ENCODE data around the gene AKT3.
"Not testable (repeated sequence)": the region's sequence is repeated elsewhere in the genome, so short reads cannot be mapped to it uniquely, and the experiment has no call there.

AKT3 gene

GRCh38 chr1:243662169-243662568, 187.9 kb downstream of the AKT3 start:
- in situ Hi-C loops (cut with MboI; ENCODE audit: low sequenced_read_pairs); H3K4me1 ChIP-seq; H3K9me3 ChIP-seq; H3K4me3 ChIP-seq; H3K27me3 ChIP-seq (ENCODE audit: low read depth); DNase-seq (ENCODE audit: low spot score in 2 of 2); H3K36me3 ChIP-seq (replicated peaks): not testable (repeated sequence)

DNA sequence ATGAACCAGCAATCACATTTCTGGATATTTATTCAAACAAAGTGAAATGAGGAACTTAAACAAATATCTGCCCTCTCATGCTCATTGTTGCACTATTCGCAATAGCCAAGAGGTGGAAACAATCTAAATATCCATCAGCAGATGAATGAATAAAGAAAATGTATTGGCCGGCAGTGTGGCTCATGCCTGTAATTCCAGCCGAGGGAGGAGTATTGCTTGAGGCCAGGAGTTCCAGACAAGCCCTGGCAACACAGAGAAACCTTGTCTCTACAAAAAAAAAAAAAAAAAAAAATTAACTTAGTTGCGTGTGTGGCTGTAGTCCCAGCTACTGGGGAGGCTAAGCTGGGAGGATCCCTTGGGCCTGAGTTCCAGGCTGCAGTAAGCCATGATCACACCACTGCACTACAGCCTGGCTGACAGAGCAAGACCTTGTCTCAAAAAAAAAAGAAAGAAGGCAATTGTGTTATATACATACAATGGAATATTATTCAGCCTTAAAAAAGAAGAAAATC, 191.4 kb downstream of the AKT3 start:
- in situ Hi-C loops (cut with MboI; ENCODE audit: low sequenced_read_pairs), result no loop called here
- H3K4me1 ChIP-seq, result no peaks in the 10 kb centered on the region
- H3K9me3 ChIP-seq, result no peaks in the 10 kb centered on the region
- H3K4me3 ChIP-seq, result no peak overlapping the region
- no peaks in the 10 kb centered on the region for H3K27me3 ChIP-seq (ENCODE audit: low read depth)
- H3K36me3 ChIP-seq (replicated peaks), result no peaks in the 10 kb centered on the region
- DNase-seq (ENCODE audit: low spot score in 2 of 2), result no peak

- no peak overlapping the region for H3K4me3 ChIP-seq
- no peak for DNase-seq (ENCODE audit: low spot score in 2 of 2)
- H3K27me3 ChIP-seq (ENCODE audit: low read depth), result no peaks in the 10 kb centered on the region
- no peaks in the 10 kb centered on the region for H3K9me3 ChIP-seq
- H3K36me3 ChIP-seq (replicated peaks), result no peaks in the 10 kb centered on the region
- in situ Hi-C loops (cut with MboI; ENCODE audit: low sequenced_read_pairs), result no loop called here
- H3K4me1 ChIP-seq, result no peaks in the 10 kb centered on the region
Observed at GRCh38 chr1:243657793-243658192, 192.2 kb downstream of the AKT3 start.

DNA sequence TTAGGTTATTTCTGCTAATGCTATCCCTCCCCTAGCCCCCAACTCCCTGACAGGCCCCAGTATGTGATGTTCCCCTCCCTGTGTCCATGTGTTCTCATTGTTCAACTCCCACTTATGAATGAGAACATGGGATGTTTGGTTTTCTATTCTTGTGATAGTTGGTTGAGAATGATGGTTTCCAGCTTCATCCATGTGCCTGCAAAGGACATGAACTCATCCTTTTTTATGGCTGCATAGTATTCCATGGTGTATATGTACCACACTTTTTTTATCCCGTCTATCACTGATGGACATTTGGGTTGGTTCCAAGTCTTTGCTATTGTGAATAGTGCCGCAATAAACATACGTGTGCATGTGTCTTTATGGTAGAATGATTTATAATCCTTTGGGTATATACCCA, 200.5 kb downstream of the AKT3 start:
- DNase-seq (ENCODE audit: low spot score in 2 of 2); H3K36me3 ChIP-seq (replicated peaks); in situ Hi-C loops (cut with MboI; ENCODE audit: low sequenced_read_pairs); H3K4me1 ChIP-seq; H3K9me3 ChIP-seq; H3K4me3 ChIP-seq; H3K27me3 ChIP-seq (ENCODE audit: low read depth): not testable (repeated sequence)

- in situ Hi-C loops (cut with MboI; ENCODE audit: low sequenced_read_pairs), result no loop called here
- H3K4me1 ChIP-seq, result no peaks in the 10 kb centered on the region; the same call in 1 of the 2 replicates
- no peaks in the 10 kb centered on the region for H3K9me3 ChIP-seq
- DNase-seq (ENCODE audit: low spot score in 2 of 2), result no peak
- no peaks in the 10 kb centered on the region for H3K36me3 ChIP-seq (replicated peaks)
- H3K27me3 ChIP-seq (ENCODE audit: low read depth), result no peaks in the 10 kb centered on the region
- H3K4me3 ChIP-seq, result no peak overlapping the region
Observed at GRCh38 chr1:243646841-243647240, 203.2 kb downstream of the AKT3 start.

DNA sequence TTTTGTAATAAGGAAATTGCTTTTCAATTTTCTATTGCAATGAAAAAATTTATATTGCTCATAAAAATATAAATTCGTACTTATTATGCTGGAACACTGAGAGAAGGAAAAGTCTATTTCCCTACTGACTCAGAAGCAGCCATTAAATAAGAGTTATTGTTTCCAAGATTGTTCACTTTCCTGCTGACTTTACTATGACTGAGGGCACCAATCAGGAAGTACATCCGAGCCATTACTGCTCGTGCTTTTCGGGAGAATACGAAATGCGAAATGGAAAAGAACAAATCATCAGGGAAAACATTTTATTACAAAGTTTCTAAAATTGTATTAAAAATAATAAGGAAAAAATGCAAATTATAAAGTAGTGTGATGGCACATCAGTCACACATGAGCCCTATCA, 204.8 kb downstream of the AKT3 start:
- H3K4me3 ChIP-seq, result no peak overlapping the region
- DNase-seq (ENCODE audit: low spot score in 2 of 2), result no peak
- H3K27me3 ChIP-seq (ENCODE audit: low read depth), result no peaks in the 10 kb centered on the region
- H3K36me3 ChIP-seq (replicated peaks), result no peaks in the 10 kb centered on the region
- in situ Hi-C loops (cut with MboI; ENCODE audit: low sequenced_read_pairs), result no loop called here
- no peaks in the 10 kb centered on the region for H3K9me3 ChIP-seq
- H3K4me1 ChIP-seq, result no peaks in the 10 kb centered on the region; the same call in 1 of the 2 replicates

- Histone ChIP-seq H3K4me1 (no peaks in the 10 kb centered on the region; the same call in 1 of the 2 replicates), H3K27me3 (ENCODE audit: low read depth) (no peaks in the 10 kb centered on the region), H3K36me3 (replicated peaks) (no peaks in the 10 kb centered on the region), H3K4me3 (no peak overlapping the region), H3K9me3 (no peaks in the 10 kb centered on the region)
- DNase-seq (ENCODE audit: low spot score in 2 of 2), result no peak
- in situ Hi-C loops (cut with MboI; ENCODE audit: low sequenced_read_pairs), result no loop called here
Observed at GRCh38 chr1:243642936-243643335, 207.1 kb downstream of the AKT3 start.

- Histone ChIP-seq H3K9me3 (no peaks in the 10 kb centered on the region), H3K4me3 (no peak overlapping the region), H3K4me1 (no peaks in the 10 kb centered on the region), H3K36me3 (replicated peaks) (no peaks in the 10 kb centered on the region; the same call in 1 of the 2 replicates), H3K27me3 (ENCODE audit: low read depth) (no peaks in the 10 kb centered on the region)
- in situ Hi-C loops (cut with MboI; ENCODE audit: low sequenced_read_pairs), result no loop called here
- no peak for DNase-seq (ENCODE audit: low spot score in 2 of 2)
Observed at GRCh38 chr1:243639027-243639658, 210.9 kb downstream of the AKT3 start.

- Histone ChIP-seq H3K9me3 (no peaks in the 10 kb centered on the region), H3K4me1 (no peaks in the 10 kb centered on the region), H3K27me3 (ENCODE audit: low read depth) (no peaks in the 10 kb centered on the region), H3K36me3 (replicated peaks) (no peaks in the 10 kb centered on the region; the same call in 1 of the 2 replicates), H3K4me3 (no peak overlapping the region)
- no peak for DNase-seq (ENCODE audit: low spot score in 2 of 2)
- in situ Hi-C loops (cut with MboI; ENCODE audit: low sequenced_read_pairs), result no loop called here
Observed at GRCh38 chr1:243638186-243638585, 211.9 kb downstream of the AKT3 start.

DNA sequence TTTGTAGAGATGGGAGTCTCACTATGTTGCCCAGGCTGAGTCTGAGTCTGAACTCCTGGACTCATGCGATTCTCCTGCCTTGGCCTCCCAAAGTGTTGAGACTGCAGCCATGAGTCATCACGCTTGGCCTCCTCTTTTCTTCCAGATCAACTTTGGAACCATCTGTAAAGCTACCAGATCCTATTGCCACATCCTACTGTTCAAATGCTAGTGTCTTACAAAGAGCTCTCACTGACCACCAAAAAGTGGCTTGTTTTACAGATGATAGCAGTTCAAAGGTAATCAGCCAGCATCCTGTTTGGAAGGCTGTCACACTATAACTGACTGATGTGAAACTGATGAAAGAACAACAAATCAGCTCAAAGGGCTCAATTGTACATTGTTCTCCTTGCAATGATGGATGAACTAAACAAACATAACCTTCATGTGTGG, 221.6 kb downstream of the AKT3 start:
- H3K9me3 ChIP-seq, result no peaks in the 10 kb centered on the region
- in situ Hi-C loops (cut with MboI; ENCODE audit: low sequenced_read_pairs), result no loop called here

GRCh38 chr1:243623841-243624240, 226.2 kb downstream of the AKT3 start:
- Histone ChIP-seq H3K36me3 (replicated peaks) (peaks cover 3% of the 10 kb centered on the region; the same call in 1 of the 2 replicates), H3K4me1 (no peaks in the 10 kb centered on the region), H3K9me3 (0 out of 2 replicates have a peak, but pooled peaks cover 2% of the 10 kb centered on the region), H3K4me3 (no peak overlapping the region), H3K27me3 (ENCODE audit: low read depth) (no peaks in the 10 kb centered on the region)
- no peak for DNase-seq (ENCODE audit: low spot score in 2 of 2)
- in situ Hi-C loops (cut with MboI; ENCODE audit: low sequenced_read_pairs), result no loop called here

More for the DNA sequence above, 221.6 kb downstream of the AKT3 start:
- Histone ChIP-seq H3K4me3 (no peak overlapping the region), H3K27me3 (ENCODE audit: low read depth) (no peaks in the 10 kb centered on the region), H3K4me1 (no peaks in the 10 kb centered on the region), H3K36me3 (replicated peaks) (peaks cover 3% of the 10 kb centered on the region; the same call in 1 of the 2 replicates)
- DNase-seq (ENCODE audit: low spot score in 2 of 2), result no peak

DNA sequence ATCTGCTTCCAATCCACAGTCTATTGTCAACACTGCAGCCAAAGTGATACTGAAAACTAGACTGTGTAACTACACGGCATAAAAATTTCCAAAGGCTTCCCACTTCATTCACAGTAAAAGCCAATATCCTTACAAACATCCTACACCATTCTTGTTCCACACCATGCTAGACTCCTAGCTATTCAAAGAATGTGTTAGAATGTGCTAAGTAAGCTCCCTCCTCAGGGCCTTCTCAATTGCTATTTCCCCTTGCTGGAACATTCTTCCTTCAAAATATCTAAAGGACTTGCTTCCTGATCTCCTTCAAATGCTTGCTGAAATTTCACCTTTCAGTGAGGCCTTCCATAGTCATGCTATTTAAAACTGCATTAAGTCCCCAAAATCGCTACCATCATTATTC, 228.1 kb downstream of the AKT3 start:
- Histone ChIP-seq H3K36me3 (replicated peaks) (peaks cover 3% of the 10 kb centered on the region; the same call in 1 of the 2 replicates), H3K4me3 (no peak overlapping the region), H3K9me3 (0 out of 2 replicates have a peak, but pooled peaks cover 2% of the 10 kb centered on the region), H3K27me3 (ENCODE audit: low read depth) (no peaks in the 10 kb centered on the region), H3K4me1 (no peaks in the 10 kb centered on the region)
- in situ Hi-C loops (cut with MboI; ENCODE audit: low sequenced_read_pairs), result no loop called here
- DNase-seq (ENCODE audit: low spot score in 2 of 2), result no peak

GRCh38 chr1:243620096-243620495, 229.9 kb downstream of the AKT3 start:
- no peaks in the 10 kb centered on the region for H3K4me1 ChIP-seq
- no peaks in the 10 kb centered on the region for H3K36me3 ChIP-seq (replicated peaks)
- in situ Hi-C loops (cut with MboI; ENCODE audit: low sequenced_read_pairs), result no loop called here
- no peak for DNase-seq (ENCODE audit: low spot score in 2 of 2)
- H3K4me3 ChIP-seq, result no peak overlapping the region
- H3K27me3 ChIP-seq (ENCODE audit: low read depth), result no peaks in the 10 kb centered on the region
- 0 out of 2 replicates have a peak, but pooled peaks cover 2% of the 10 kb centered on the region for H3K9me3 ChIP-seq

GRCh38 chr1:243609698-243610097, 240.3 kb downstream of the AKT3 start:
- Histone ChIP-seq H3K4me3 (no peak overlapping the region), H3K9me3 (no peaks in the 10 kb centered on the region; the same call in 1 of the 2 replicates), H3K36me3 (replicated peaks) (no peaks in the 10 kb centered on the region), H3K27me3 (ENCODE audit: low read depth) (no peaks in the 10 kb centered on the region), H3K4me1 (peaks cover 15% of the 10 kb centered on the region)
- no peak for DNase-seq (ENCODE audit: low spot score in 2 of 2)
- in situ Hi-C loops (cut with MboI; ENCODE audit: low sequenced_read_pairs), result no loop called here
